HG02884 (cell line): Measurements from ENCODE around the gene CFAP92.
"Not testable (repeated sequence)": the region's sequence is repeated elsewhere in the genome, so short reads cannot be mapped to it uniquely, and the experiment has no call there.

Experiments used
- ATAC-seq: cut with Tn5 transposase; IDR thresholded peaks from one replicate; pipeline ENCODE4 v1.9.1; 2021; ENCODE audit warnings: mild to moderate bottlenecking, moderate library complexity; ENCODE audit not compliant: unreplicated experiment

CFAP92 gene

GRCh38 chr3:128907706-128908445, 86.0 kb downstream of the CFAP92 start:
- no peak for ATAC-seq

- ATAC-seq = no peak
Observed at GRCh38 chr3:128906804-128907525, 86.9 kb downstream of the CFAP92 start.

GRCh38 chr3:128906031-128906803, 87.7 kb downstream of the CFAP92 start:
- no peak for ATAC-seq

GRCh38 chr3:128903501-128903900, 90.4 kb downstream of the CFAP92 start:
- ATAC-seq = no peak

GRCh38 chr3:128902426-128902825, 91.5 kb downstream of the CFAP92 start:
- ATAC-seq = no peak

- ATAC-seq = no peak
Observed at GRCh38 chr3:128895843-128896697, 97.8 kb downstream of the CFAP92 start.

GRCh38 chr3:128889139-128889894, 104.6 kb downstream of the CFAP92 start:
- ATAC-seq = no peak

- ATAC-seq = no peak
Observed at GRCh38 chr3:128884992-128885391, 108.9 kb downstream of the CFAP92 start.

GRCh38 chr3:128882719-128883118, 111.2 kb downstream of the CFAP92 start:
- no peak for ATAC-seq

- ATAC-seq = no peak
Observed at GRCh38 chr3:128881576-128881975, 112.3 kb downstream of the CFAP92 start.

GRCh38 chr3:128880455-128880854, 113.4 kb downstream of the CFAP92 start:
- not testable (repeated sequence) for ATAC-seq

GRCh38 chr3:128879991-128880390, 113.9 kb downstream of the CFAP92 start:
- no peak for ATAC-seq

- ATAC-seq = peak; percentile 91
Observed at GRCh38 chr3:128879125-128879969, 114.5 kb downstream of the CFAP92 start, which contains the start of gene ACAD9. ACAD9 (plus strand) TSS chr3:128879620; CDS start chr3:128879692, 72 bp downstream.

GRCh38 chr3:128878556-128879124, 115.2 kb downstream of the CFAP92 start:
- ATAC-seq = no peak

- ATAC-seq = no peak
Observed at GRCh38 chr3:128878011-128878457, 115.8 kb downstream of the CFAP92 start.

GRCh38 chr3:128875556-128876120, 118.2 kb downstream of the CFAP92 start:
- no peak for ATAC-seq

GRCh38 chr3:128874481-128875180, 119.2 kb downstream of the CFAP92 start:
- ATAC-seq = no peak
